HUDEP-2 (cell line): ENCODE measurements around the gene SURF2.
"Not testable (repeated sequence)": the region's sequence is repeated elsewhere in the genome, so short reads cannot be mapped to it uniquely, and the experiment has no call there.

Experiments
- DNase-seq, 76 experiments: peaks; one replicate each; lab custom pipeline; 2025; ENCODE audit not compliant: unreplicated experiment in 76 of 76; lab: John Stamatoyannopoulos, UW

The SURF2 gene

GRCh38 chr9:133356391-133357091 is at the start of gene SURF2, which contains the start of gene SURF1:
Gene SURF2, plus strand, starts transcription at chr9:133356550. Its CDS starts 43 bp downstream, at chr9:133356593.
Gene SURF1, minus strand, starts transcription at chr9:133356487. Its CDS starts 34 bp downstream, at chr9:133356453.
- peak in 71 of 76 experiments; percentile 13 to 92 (median 72) for DNase-seq

- DNase-seq: no peak
Measured at GRCh38 chr9:133307301-133307700, 49.0 kb upstream of the SURF2 start.

GRCh38 chr9:133309608-133310007 is 46.7 kb upstream of the SURF2 start:
- no peak for DNase-seq

GRCh38 chr9:133315997-133316396 is 40.4 kb upstream of the SURF2 start:
- DNase-seq: no peak

- not testable (repeated sequence) for DNase-seq
Measured at GRCh38 chr9:133317551-133317950, 38.8 kb upstream of the SURF2 start.

- DNase-seq: no peak
Measured at GRCh38 chr9:133320421-133320881, 35.9 kb upstream of the SURF2 start.

GRCh38 chr9:133321411-133321935 is 34.9 kb upstream of the SURF2 start:
- DNase-seq: no peak

- no peak for DNase-seq
Measured at GRCh38 chr9:133322701-133323100, 33.6 kb upstream of the SURF2 start.

- no peak for DNase-seq
Measured at GRCh38 chr9:133323211-133323610, 33.1 kb upstream of the SURF2 start.

GRCh38 chr9:133323991-133324703 is 32.2 kb upstream of the SURF2 start:
- DNase-seq: no peak

GRCh38 chr9:133327021-133327420 is 29.3 kb upstream of the SURF2 start:
- not testable (repeated sequence) for DNase-seq

GRCh38 chr9:133327834-133328484 is 28.4 kb upstream of the SURF2 start:
- DNase-seq: no peak

GRCh38 chr9:133329306-133330156 is 26.8 kb upstream of the SURF2 start:
- DNase-seq: peak in 26 of 76 experiments; percentile 7 to 56 (median 22)

GRCh38 chr9:133331221-133331620 is 25.1 kb upstream of the SURF2 start:
- DNase-seq: no peak

- DNase-seq: no peak
Measured at GRCh38 chr9:133331641-133332380, 24.5 kb upstream of the SURF2 start.

- DNase-seq: no peak
Measured at GRCh38 chr9:133332381-133332730, 24.0 kb upstream of the SURF2 start.

GRCh38 chr9:133333011-133333410 is 23.3 kb upstream of the SURF2 start:
- no peak for DNase-seq

- no peak for DNase-seq
Measured at GRCh38 chr9:133333566-133333965, 22.8 kb upstream of the SURF2 start.

- peak in 1 of 76 experiments; percentile 9 for DNase-seq
Measured at GRCh38 chr9:133334161-133334560, 22.2 kb upstream of the SURF2 start.

- not testable (repeated sequence) for DNase-seq
Measured at GRCh38 chr9:133334888-133335287, 21.5 kb upstream of the SURF2 start.
